ENCODE results near the gene C3orf18.

GRCh38 chr3:50610992-50611463 is 43.5 kb upstream of the C3orf18 start:
- TF ChIP-seq E2F8 (IDR thresholded peaks at IDR 0.05; ENCODE audit: low read depth, partially characterized antibody) (no peak), BRF1 (IDR thresholded peaks at IDR 0.05; ENCODE audit: borderline replicate concordance, extremely low read depth, insufficient read length) (no peak), SIN3B (IDR thresholded peaks at IDR 0.05; ENCODE audit: low read depth) (no peak), PRPF4 (IDR thresholded peaks at IDR 0.05; ENCODE audit: insufficient read depth, low read depth, low read length, poor library complexity, severe bottlenecking) (no peak)
